ENCODE data around the gene MYO7B. TPM values are rescaled to one million over a fixed set of nuclear protein-coding genes. Genes with fewer than 3 reads are reported as not detected.
A peak's percentile ranks its signal among the peaks of the same experiment; 100 is the strongest.

Gene MYO7B
- total and polyA plus RNA-seq, 4 donors, result 0.51 to 4.7 (median 1.9) TPM

DNA sequence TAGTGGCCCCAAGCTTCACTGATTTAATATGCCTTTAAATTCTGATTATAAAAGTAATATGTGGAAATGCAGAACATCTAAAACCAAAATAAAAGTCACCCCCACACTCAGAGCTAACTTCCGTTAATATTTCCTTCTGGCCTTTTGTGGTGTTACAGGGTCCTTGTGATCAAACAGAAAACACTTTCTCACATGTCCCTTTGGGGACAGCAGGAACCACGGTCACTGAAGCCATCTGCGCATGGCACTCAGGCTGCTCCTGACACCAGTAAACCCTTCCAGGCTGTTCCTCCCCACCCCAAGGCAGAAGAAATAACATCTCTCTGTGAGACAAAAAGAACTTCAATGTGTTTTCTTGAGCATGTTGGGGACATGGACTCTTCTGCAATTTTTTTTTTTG lies 85.4 kb downstream of the MYO7B start:
- peaks cover 0 to 2% (median 0%) of the 10 kb centered on the region in 4 donors for H3K9me3 ChIP-seq (ENCODE audit: control insufficient read depth in 4 of 4, insufficient read depth in 3 of 4, low read length in 3 of 4)
- WGBS, 2 donors, result 56 to 65% methylated on average over 3 of the region's 3 CpGs
- H3K4me3 ChIP-seq, result no peak overlapping the region
- ATAC-seq (ENCODE audit: insufficient read depth, low FRiP score) (no peak), DNase-seq (no peak)
- no peaks in the 10 kb centered on the region for H3K27me3 ChIP-seq (ENCODE audit: control insufficient read depth in 3 of 3, insufficient read depth in 3 of 3, low read length in 2 of 3)
- no peaks in the 10 kb centered on the region for H3K36me3 ChIP-seq (ENCODE audit: control insufficient read depth in 4 of 4, insufficient read depth in 4 of 4, low read length in 4 of 4)
- no peak overlapping the region for H3K9ac ChIP-seq (ENCODE audit: insufficient read depth in 1 of 2, low read length in 2 of 2)
- TF ChIP-seq CTCF (IDR thresholded peaks at IDR 0.05; ENCODE audit: control extremely low read depth, extremely low read depth), result no peak
- H3K27ac ChIP-seq (ENCODE audit: low read depth in 1 of 2, low read length in 1 of 2), result no peak overlapping the region
- H3K4me1 ChIP-seq (ENCODE audit: control insufficient read depth in 5 of 5, insufficient read depth in 5 of 5, low read length in 5 of 5), result no peaks in the 10 kb centered on the region

GRCh38 chr2:127621981-127622431 lies 86.5 kb downstream of the MYO7B start:
- no peak for DNase-seq
- H3K9me3 ChIP-seq (ENCODE audit: control insufficient read depth in 4 of 4, insufficient read depth in 3 of 4, low read length in 3 of 4), result peaks cover 0 to 2% (median 0%) of the 10 kb centered on the region in 4 donors
- ATAC-seq (ENCODE audit: insufficient read depth, low FRiP score), result no peak

GRCh38 chr2:127622561-127623387 lies 87.3 kb downstream of the MYO7B start:
- Histone ChIP-seq H3K27me3 (ENCODE audit: control insufficient read depth in 3 of 3, insufficient read depth in 3 of 3, low read length in 2 of 3) (no peaks in the 10 kb centered on the region), H3K9ac (ENCODE audit: insufficient read depth in 1 of 2, low read length in 2 of 2) (no peak overlapping the region), H3K4me3 (no peak overlapping the region), H3K4me1 (ENCODE audit: control insufficient read depth in 5 of 5, insufficient read depth in 5 of 5, low read length in 5 of 5) (no peaks in the 10 kb centered on the region), H3K36me3 (ENCODE audit: control insufficient read depth in 4 of 4, insufficient read depth in 4 of 4, low read length in 4 of 4) (no peaks in the 10 kb centered on the region), H3K9me3 (ENCODE audit: control insufficient read depth in 4 of 4, insufficient read depth in 3 of 4, low read length in 3 of 4) (peaks cover 0 to 2% (median 0%) of the 10 kb centered on the region in 4 donors), H3K27ac (ENCODE audit: low read depth in 1 of 2, low read length in 1 of 2) (no peak overlapping the region)
- WGBS, 2 donors, result 90 to 94% methylated on average over 21 of the region's 21 CpGs
- ATAC-seq (ENCODE audit: insufficient read depth, low FRiP score) (no peak), DNase-seq (peak in 1 of 3 donors; percentile 9)
- no peak for TF ChIP-seq CTCF (IDR thresholded peaks at IDR 0.05; ENCODE audit: control extremely low read depth, extremely low read depth)

More at GRCh38 chr2:127621981-127622431, 86.5 kb downstream of the MYO7B start:
- Histone ChIP-seq H3K27ac (ENCODE audit: low read depth in 1 of 2, low read length in 1 of 2) (no peak overlapping the region), H3K4me1 (ENCODE audit: control insufficient read depth in 5 of 5, insufficient read depth in 5 of 5, low read length in 5 of 5) (no peaks in the 10 kb centered on the region), H3K4me3 (no peak overlapping the region), H3K9ac (ENCODE audit: insufficient read depth in 1 of 2, low read length in 2 of 2) (no peak overlapping the region), H3K36me3 (ENCODE audit: control insufficient read depth in 4 of 4, insufficient read depth in 4 of 4, low read length in 4 of 4) (no peaks in the 10 kb centered on the region), H3K27me3 (ENCODE audit: control insufficient read depth in 3 of 3, insufficient read depth in 3 of 3, low read length in 2 of 3) (no peaks in the 10 kb centered on the region)
- 94 to 95% methylated on average over 15 of the region's 15 CpGs for WGBS, 2 donors
- no peak for TF ChIP-seq CTCF (IDR thresholded peaks at IDR 0.05; ENCODE audit: control extremely low read depth, extremely low read depth)
